ENCODE measurements around the gene JUND.

- no peak for TF ChIP-seq CTCF (conservative IDR thresholded peaks at IDR 0.05; ENCODE audit: low read depth, low read length)
- TF ChIP-seq EZH2 (IDR thresholded peaks at IDR 0.05; ENCODE audit: borderline replicate concordance, low read depth, low read length, poor library complexity, severe bottlenecking): no peak
These were observed 17.1 kb downstream of the JUND start for GRCh38 chr19:18264137-18264854.

Measured in A673 (cell line).